ENCODE results near the gene EGR1. TPM values are rescaled to one million over a fixed set of nuclear protein-coding genes. Genes with fewer than 3 reads are reported as not detected.

The EGR1 gene
- 100 to 1,000 TPM; 115 to 412 TPM for total RNA-seq
- long read RNA-seq, donor 1, transcript EGR1-201 (2 exons, 3,138 nt): major isoform, 12 of 29 reads
- long read RNA-seq, donor 1, partial matches to known transcripts: 15 of 29 reads
- long read RNA-seq, donor 1, other reads (novel, unspliced or antisense): 2 of 29 reads
- long read RNA-seq, donor 2, partial matches to known transcripts: 0 of 53 reads
- long read RNA-seq, donor 2, other reads (novel, unspliced or antisense): 51 of 53 reads

DNA sequence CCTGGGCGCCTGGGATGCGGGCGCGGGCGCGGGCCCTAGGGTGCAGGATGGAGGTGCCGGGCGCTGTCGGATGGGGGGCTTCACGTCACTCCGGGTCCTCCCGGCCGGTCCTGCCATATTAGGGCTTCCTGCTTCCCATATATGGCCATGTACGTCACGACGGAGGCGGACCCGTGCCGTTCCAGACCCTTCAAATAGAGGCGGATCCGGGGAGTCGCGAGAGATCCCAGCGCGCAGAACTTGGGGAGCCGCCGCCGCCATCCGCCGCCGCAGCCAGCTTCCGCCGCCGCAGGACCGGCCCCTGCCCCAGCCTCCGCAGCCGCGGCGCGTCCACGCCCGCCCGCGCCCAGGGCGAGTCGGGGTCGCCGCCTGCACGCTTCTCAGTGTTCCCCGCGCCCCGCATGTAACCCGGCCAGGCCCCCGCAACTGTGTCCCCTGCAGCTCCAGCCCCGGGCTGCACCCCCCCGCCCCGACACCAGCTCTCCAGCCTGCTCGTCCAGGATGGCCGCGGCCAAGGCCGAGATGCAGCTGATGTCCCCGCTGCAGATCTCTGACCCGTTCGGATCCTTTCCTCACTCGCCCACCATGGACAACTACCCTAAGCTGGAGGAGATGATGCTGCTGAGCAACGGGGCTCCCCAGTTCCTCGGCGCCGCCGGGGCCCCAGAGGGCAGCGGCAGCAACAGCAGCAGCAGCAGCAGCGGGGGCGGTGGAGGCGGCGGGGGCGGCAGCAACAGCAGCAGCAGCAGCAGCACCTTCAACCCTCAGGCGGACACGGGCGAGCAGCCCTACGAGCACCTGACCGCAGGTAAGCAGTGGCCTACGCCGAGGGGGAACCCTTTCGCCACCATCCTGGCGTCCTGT lies at the start of gene EGR1:
EGR1 (plus strand) TSS at position 219 of the 864 bp plus-strand sequence; CDS start at position 502, 283 bp downstream.
- peak; percentile 99 for DNase-seq (ENCODE audit: low spot score)

DNA sequence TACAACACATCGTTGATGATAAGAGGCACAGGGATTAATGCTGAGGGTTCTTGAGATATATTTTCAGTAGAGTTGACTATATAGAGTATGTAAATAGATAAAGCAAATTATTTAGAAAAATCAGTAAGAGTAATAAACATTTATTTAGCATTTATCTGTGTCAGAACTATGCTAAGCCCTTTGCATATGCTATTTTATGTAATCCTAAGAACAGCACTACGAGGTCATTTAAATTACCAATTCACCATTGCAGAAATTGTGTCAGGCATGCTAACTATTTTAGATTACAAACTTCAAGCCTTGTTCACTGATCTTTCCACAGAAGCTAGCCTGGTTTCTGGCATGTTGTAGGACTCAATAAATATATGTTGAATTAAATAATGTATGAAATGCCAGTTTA lies 46.8 kb upstream of the EGR1 start:
- no peak for DNase-seq (ENCODE audit: low spot score)
- intact Hi-C loops (cut with DNase I): loop anchor here in 1 of 2 donors (10.0 kb wide), 1 partner anchor 204 kb away; the partner anchor contains the start of gene CDC23

More for the DNA sequence above, at the start of gene EGR1:
- intact Hi-C loops (cut with DNase I): no loop called here

DNA sequence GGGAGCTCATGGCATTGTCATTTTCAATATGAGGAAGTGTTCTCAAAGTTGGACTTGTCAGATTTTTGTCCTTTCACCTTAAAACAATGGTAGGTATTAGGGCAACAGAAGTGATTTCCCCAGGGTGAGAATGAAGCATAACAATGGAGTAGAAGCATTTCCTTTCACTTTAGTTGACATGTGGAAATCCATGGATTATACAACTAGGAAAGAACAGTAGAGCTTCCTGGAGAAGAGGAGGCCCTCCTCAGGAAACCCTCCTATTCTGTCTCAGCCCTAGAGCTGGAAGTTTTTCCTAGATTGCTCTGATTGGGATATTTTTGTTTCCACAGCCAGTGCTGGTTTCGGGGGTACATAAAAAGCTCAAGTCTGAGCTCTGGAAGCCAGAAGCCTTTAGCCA lies 40.2 kb upstream of the EGR1 start:
- DNase-seq (ENCODE audit: low spot score): no peak
- intact Hi-C loops (cut with DNase I): no loop called here

DNA sequence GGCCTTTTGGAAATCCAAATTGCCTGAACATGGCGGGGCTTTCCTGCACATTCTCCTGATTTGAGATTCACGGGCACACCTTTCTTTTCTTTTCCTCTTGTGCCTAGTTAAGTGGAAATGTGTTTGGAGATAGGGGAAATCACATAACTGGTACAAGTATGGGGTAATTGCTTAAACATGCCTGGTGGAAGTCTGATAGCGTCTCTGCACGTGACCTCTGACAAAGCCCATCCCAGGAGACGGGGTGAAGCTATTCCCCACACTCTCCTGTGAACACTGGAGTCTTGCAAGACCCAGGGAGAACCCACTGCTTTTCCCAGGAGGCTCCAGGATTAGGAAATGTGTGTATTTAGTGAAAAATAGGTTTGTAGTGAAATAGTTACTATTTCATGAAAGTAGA lies 29.3 kb upstream of the EGR1 start:
- intact Hi-C loops (cut with DNase I): no loop called here
- no peak for DNase-seq (ENCODE audit: low spot score)

DNA sequence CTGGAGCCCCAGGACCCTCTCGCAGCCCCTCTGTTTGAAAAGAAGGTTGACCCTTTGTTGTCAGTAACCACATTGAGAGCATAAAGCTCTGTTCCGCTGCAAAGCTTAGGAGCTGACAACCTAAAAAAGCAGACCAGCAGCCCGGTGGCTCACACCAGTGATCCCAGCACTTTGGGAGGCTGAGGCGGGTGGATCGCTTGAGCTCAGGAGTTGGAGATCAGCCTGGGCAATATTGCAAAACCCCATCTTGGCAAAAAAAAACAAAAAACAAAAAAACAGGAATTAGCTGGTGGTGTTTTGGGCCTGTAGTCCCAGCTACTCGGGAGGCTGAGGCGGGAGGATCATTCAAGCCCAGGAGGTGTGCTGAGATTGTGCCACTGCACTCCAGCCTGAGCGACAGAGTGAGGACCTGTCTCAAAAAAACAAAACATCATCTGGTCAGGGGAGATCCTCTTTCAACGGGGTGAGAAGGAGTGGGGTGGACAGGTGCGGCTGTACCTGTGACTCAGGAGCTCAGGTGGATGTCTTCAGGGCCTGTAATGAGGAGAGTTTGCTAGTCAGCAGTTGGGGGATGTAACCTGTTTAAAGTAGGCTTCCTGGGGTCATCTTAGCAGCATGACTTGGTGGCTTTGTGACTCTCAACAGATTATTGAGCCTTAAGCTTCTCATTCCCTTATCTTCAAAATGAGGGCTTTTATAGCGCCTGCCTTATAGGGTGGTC lies 27.1 kb upstream of the EGR1 start:
- intact Hi-C loops (cut with DNase I): no loop called here
- DNase-seq (ENCODE audit: low spot score): no peak

DNA sequence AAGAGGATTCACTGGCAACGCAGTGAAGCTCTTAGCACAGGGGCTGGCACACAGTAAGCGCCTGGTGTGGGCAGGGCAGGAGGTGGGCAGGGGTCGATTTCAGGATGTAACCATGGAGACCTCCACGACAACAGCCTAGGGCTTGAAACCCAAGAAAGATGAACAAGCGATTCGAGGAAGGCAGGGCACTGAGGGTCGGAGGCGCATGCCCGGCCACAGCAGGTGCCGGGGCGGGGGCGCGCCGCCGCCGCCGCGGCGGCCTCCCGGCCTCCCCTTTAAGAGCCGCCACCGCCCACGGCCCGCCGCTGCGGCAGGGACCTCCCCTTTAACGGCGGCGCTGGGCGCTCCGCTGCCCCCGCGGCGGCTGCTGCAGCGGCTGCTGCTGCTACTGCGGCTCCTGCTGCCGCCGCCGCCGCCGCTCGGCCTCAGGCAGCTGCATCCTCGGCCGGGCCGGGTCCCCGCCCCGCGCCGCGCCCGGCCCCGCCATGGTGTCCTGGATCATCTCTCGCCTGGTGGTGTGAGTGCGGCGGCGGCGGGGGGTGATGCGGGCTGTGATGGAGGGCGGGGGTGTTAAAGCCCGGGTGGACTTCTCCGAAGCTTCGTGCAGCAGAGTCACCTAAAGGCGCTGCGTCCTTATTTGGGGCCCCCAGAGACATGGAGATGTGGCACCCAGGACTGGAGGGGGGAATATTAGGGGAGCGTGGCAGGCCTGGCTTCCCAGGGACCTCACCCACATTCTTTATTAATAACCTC lies 26.4 kb upstream of the EGR1 start, which contains the start of gene REEP2:
REEP2 (plus strand) TSS at position 334 of the 753 bp plus-strand sequence; CDS start at position 486, 152 bp downstream.
- intact Hi-C loops (cut with DNase I): no loop called here
- DNase-seq (ENCODE audit: low spot score): no peak

DNA sequence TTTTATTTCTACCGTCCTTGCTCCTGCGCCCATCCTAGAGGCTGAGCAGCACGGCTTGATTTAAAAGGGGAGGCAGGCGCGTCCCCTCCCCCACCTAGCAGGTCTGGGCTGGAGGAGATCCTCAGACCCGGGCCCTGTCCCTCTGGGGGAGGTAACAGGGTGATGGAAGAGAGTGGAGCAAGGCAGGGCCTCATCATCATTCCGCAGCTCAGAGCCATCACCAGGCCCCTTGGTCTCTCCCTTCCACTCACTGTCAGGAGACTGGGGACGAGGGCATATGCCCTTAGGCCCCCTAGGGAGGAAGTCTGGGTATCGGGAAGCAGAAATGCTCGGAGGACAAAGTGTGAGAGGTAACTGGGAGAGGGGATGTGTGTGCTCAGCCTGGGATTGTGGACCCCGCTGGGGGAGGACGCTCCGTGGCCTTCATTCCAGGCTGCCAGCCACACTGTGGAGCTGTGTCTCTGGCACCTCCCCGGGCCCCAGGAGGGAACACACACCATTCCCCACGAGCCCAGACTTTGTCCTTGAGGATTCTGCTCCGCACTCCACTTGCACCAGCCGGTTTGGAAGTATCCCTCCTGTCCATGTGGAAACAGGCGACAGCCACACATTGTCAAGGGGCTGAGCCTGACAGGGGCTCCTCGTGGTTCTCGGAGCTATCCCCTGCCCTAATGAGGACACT lies 25.7 kb upstream of the EGR1 start:
- intact Hi-C loops (cut with DNase I): no loop called here
- no peak for DNase-seq (ENCODE audit: low spot score)

DNA sequence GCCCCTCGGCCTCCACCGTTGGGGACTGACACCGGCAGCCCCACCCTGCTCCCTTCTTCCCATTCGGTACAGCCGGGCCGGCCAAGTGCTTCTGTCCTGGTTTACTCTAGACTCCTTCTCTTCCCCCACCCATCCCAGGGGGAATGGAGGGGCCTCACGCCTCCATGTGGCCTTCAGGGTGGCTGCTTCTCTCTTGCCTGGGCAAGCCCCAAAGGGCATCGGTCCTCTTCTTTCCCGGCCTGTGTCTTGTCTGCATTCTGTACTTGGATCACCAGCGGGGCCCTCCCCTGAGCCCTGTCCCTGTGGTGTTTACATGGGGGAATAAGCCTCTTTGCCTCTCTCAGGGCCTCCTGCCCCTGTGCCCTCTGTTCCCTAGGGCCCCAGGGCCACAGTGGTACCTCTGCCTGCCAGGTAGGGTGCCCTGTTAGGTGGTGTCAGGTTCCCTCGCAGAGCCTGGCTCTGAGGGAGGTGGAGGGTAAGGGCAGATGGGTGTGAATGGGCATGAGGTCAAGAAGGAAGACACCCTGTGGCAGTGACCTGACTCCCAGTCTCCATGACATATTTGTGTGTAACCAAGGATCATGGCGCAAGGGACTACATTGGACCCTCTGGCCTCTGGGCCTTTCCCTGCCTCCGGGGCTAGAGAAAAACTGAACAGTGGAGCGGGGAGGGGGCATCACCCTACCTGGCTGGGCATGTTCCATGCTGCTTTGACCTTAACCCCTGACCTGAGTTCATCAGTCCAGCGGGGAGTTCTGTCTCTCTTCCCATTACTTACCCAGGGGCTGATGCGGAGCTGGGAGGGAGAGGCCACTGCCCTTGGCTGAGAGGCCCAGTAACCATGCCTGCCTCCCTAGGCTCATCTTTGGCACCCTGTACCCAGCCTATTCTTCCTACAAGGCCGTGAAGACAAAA lies 24.9 kb upstream of the EGR1 start:
- DNase-seq (ENCODE audit: low spot score): no peak
- intact Hi-C loops (cut with DNase I): no loop called here

DNA sequence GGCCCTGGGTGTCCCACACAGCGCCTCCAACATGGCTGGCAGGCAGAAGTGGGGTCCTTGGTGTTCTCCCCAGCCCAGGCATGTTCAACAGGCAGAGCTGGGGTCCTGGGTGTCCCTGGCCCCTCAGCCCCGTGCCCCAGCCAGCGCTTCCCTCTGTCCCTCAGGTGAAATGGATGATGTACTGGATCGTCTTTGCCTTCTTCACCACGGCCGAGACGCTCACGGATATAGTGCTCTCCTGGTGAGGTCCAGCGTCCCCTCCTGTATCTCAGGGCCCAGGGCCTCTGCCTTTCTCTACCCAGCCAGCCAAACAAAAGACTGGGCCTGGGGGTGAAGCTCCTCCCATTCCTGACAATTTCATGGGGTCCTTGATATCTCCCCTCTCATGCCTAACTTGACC lies 24.1 kb upstream of the EGR1 start:
- DNase-seq (ENCODE audit: low spot score): no peak
- intact Hi-C loops (cut with DNase I): no loop called here

DNA sequence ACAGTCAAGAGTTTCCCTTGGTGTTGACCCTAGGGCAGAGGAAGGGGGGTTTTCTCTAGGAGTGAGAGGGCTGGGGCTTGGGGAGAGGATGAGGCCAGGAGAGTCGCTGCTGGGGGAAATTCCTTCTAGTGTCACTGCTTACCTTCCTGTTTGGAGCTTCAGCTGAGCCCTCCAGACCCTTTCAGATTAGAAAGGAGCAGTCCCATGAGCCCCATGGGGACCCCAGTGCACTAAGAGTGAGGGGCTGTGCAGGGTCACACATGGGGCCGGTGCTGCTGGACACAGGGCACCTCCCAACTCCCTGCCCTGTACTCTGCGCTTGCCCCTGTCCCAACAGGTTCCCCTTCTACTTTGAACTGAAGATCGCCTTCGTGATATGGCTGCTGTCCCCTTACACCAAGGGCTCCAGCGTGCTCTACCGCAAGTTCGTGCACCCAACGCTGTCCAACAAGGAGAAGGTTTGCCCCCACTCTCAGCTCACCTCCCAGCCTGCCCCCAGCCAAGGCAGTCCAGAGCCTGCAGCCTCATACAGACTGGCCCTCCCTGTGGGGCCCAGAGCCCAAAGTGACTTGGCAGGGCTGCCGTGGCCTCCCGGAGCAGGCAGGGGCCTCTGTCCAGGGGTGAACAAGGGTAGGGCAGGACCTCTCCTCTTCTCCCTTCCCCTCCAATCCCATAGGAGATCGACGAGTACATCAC lies 21.1 kb upstream of the EGR1 start:
- intact Hi-C loops (cut with DNase I): no loop called here
- no peak for DNase-seq (ENCODE audit: low spot score)

DNA sequence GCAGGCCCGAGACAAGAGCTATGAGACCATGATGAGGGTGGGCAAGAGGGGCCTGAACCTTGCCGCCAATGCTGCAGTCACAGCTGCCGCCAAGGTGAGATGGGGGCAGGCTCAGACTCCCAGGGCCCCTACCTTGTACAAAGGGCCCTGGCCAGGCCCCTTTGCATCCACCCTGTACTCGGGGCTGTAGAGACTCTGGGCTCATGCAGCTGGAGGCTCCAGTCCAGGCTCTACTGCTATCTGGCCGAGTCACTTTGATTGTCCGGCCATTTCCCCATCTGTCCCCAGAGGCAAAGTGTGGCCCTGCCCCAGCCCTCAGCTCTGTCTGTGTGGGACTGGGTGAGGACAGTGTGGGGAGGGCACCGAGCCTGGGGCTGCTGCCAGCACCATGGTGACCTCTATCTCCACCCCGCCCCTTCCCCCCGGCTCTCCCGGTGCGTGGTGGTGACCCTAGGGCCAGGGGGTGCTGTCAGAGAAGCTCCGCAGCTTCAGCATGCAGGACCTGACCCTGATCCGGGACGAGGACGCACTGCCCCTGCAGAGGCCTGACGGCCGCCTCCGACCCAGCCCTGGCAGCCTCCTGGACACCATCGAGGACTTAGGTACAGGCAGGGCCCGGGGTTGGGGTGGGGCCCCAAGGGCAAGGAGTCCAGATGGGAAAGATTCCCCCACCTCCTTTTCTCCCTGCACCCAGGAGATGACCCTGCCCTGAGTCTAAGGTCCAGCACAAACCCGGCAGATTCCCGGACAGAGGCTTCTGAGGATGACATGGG lies 20.3 kb upstream of the EGR1 start:
- no peak for DNase-seq (ENCODE audit: low spot score)
- intact Hi-C loops (cut with DNase I): no loop called here

DNA sequence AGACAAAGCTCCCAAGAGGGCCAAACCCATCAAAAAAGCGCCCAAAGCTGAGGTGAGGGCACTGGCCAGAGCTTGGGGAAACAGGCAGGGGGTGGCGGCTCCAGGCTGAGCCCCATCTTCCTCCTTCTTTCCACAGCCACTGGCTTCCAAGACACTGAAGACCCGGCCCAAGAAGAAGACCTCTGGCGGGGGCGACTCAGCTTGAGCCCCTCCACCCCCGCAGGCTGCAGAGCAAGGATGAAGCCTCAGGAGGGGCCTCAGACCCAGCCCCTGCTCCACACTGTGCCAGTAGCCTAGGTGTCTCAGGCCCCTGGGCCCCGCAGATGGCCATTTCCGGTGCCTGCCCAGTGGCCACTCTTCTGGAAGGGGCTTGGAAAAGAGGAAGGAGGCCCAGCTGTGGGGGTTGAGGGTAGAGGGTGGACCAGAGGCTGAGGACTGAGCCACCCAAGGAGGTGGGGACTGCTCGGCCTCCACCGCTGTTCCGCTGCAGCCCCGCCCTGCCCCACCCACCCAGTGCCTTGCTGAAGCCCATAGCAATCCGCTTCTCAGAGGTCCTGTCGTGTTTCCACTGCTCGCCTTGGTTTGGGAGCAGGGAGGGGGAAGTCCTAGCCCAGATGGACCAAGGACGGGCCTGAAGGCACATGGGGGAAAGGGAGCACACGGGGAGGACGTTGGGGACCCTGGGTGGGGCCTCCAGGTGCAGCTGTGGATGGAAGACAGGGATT lies 19.6 kb upstream of the EGR1 start:
- intact Hi-C loops (cut with DNase I): no loop called here
- no peak for DNase-seq (ENCODE audit: low spot score)

DNA sequence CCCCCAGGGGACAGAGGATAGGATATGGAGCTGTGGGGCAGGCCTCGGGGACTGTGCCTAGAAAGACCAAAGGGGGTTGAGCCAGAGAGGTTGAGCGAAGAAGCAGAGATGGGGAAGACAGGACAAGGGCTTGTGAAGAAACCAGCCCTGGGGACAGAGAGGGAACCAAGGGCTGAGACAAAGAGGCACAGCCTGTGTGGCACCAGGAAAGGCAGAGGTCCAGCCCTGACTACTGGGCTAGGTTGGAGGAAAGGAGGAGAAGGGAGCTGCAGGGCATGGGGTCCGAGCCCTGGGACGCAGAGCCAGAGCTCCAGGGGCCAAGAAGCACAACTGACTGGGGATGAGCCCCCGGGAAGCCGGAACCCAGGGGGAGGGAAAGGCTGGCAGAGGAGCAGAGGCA lies 17.2 kb upstream of the EGR1 start:
- intact Hi-C loops (cut with DNase I): no loop called here
- DNase-seq (ENCODE audit: low spot score): no peak

DNA sequence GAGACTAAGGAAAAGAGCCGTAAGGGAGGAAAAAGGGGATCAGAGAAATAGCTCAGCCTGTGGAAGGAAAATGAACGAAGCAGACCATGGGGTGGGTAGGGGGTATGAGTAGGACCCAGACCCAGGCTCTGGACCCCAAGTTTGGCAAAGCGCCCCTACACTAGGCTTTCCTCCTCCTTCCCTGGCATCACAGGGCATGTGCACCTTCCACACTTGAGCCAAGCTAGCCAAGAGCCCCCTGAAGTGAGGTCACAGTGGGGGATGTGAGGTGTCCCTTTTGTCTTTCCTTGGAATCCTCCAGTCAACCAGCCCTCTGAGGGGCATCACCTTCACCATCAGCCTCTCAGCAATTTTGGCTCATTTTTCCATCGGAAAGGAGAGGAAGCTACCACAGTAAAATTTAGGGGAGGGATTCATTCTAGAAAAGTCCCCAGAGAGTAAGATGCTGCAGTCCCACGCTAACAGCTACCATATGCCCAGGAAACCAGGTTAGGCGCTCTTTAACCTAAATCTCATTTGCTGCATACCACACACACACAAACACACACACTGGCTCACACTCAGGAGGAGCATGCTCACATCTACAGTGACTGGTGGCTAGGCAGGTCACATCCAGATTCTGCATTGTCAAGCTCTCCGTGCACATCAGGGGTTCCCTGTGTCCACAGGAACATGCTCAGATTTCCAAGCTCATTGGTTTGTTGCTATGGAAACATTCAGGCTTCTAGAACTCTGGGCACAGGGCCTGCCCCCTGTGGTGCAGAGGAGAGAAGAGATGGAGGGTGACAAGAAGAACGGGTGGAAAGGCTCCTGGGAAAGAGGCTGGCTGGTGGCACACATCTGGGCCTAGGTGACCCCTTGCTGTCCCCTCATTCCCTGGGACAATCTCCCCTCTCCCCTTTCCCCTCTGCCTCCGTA lies 16.5 kb upstream of the EGR1 start:
- intact Hi-C loops (cut with DNase I): no loop called here
- no peak for DNase-seq (ENCODE audit: low spot score)
